Measurements from ENCODE around the gene TNNT1. TPM values are rescaled to one million over a fixed set of nuclear protein-coding genes. Genes with fewer than 3 reads are reported as not detected.
"Not testable (repeated sequence)": the region's sequence is repeated elsewhere in the genome, so short reads cannot be mapped to it uniquely, and the experiment has no call there.

Gene TNNT1
- total RNA-seq, 2 donors from 2014 or later = 22.9 to 66.7 TPM

DNA sequence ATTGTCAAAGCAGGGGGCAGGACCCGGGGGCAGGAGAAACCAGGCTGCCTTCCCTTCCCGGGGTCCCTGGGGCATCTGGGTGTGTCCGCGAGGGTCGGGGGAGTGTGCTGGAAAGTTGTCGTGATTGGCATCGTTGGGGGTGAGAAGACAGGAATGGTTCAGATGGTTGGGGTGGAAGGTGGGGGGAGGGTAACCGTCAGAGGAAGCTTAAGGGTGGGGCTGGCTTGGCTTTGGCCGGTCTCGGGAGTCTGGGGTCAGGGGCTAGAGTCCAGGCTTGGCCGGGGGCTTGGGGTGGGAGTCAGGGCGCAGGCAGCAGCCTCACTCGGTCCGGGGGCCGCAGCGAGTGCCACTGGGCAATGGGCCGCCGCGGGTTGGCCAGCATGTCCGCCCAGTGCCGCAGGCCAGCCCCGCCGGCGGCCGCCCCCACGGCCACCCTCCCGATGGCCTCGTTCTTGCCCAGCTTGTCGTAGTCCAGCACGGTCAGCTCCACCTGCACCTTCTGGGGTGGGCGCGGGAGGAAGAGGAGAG, 24.2 kb upstream of the TNNT1 start:
- Mint-ChIP-seq H3K4me3 (peak overlapping the region; percentile 55), H3K4me1 (no peaks in the 10 kb centered on the region), H3K9me3 (no peaks in the 10 kb centered on the region), H3K27ac (no peak overlapping the region), H3K36me3 (ENCODE audit: low read depth) (no peaks in the 10 kb centered on the region), H3K27me3 (ENCODE audit: insufficient read depth) (peaks cover 98% of the 10 kb centered on the region)
- no peaks in the 10 kb centered on the region for H3K9me3 ChIP-seq (ENCODE audit: control insufficient read depth, low read length)
- H3K9ac ChIP-seq (ENCODE audit: extremely low read depth, low read length, poor library complexity, severe bottlenecking) = no peak overlapping the region
- peak overlapping the region; percentile 81 for H3K4me3 ChIP-seq (ENCODE audit: low read length)
- no peaks in the 10 kb centered on the region for H3K4me1 ChIP-seq (ENCODE audit: control insufficient read depth, insufficient read depth, low read length)
- H3K36me3 ChIP-seq (ENCODE audit: control insufficient read depth, insufficient read depth, low read length) = no peaks in the 10 kb centered on the region
- peak; percentile 57 for DNase-seq
- peaks cover 74% of the 10 kb centered on the region for H3K27me3 ChIP-seq (ENCODE audit: control insufficient read depth, insufficient read depth, low read length, poor library complexity, severe bottlenecking)
- WGBS, 2 experiments (ENCODE audit: insufficient coverage in 1 of 2, insufficient read length in 1 of 2) = 3% methylated on average over 32 of the region's 32 CpGs; no CpG with 5 or more reads in 1 of the 2 experiments
- no peak overlapping the region for H3K27ac ChIP-seq (ENCODE audit: low read depth, low read length)
- TF ChIP-seq, protein P1, sequence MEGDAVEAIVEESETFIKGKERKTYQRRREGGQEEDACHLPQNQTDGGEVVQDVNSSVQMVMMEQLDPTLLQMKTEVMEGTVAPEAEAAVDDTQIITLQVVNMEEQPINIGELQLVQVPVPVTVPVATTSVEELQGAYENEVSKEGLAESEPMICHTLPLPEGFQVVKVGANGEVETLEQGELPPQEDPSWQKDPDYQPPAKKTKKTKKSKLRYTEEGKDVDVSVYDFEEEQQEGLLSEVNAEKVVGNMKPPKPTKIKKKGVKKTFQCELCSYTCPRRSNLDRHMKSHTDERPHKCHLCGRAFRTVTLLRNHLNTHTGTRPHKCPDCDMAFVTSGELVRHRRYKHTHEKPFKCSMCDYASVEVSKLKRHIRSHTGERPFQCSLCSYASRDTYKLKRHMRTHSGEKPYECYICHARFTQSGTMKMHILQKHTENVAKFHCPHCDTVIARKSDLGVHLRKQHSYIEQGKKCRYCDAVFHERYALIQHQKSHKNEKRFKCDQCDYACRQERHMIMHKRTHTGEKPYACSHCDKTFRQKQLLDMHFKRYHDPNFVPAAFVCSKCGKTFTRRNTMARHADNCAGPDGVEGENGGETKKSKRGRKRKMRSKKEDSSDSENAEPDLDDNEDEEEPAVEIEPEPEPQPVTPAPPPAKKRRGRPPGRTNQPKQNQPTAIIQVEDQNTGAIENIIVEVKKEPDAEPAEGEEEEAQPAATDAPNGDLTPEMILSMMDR (conservative IDR thresholded peaks at IDR 0.05) = no peak

DNA sequence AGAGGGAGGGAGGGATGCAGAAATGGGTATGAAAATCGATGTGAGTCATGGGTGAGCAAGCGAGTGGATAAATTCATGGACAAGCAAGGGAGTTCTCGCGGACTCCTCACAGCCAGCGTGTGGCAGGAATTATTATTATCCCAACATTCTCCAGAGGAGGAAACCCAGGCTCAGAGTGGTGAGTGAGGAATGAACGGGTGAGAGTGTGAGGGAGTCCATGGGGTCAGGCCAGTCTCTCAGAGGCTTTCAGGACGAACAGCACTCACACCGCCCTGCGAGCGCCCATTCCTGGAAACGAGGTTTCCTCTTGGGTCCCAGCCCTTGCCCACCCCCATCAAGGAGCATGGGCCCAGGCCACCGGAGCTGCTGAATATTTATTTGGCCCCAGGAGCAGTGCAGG, 23.7 kb upstream of the TNNT1 start:
- H3K36me3 ChIP-seq (ENCODE audit: control insufficient read depth, insufficient read depth, low read length) = no peaks in the 10 kb centered on the region
- H3K27ac Mint-ChIP-seq = no peak overlapping the region
- no peak overlapping the region for H3K9ac ChIP-seq (ENCODE audit: extremely low read depth, low read length, poor library complexity, severe bottlenecking)

DNA sequence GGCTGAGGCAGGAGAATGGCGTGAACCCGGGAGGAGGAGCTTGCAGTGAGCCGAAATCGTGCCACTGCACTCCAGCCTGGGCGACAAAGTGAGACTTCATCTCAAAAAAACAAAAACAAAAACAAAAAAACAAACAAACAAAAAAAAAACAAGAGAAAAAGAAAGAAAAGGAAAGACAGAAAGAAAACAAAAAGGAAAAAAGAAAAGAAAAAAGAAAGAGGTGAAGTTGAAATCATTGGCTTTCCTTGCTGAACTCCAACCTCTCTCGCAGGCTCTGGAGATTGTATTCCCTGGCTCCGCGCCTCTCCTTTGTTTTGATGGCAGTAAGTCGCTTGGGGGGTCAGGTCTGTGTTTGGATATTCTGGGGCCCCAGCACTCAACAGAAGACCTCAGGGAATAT, 23.3 kb upstream of the TNNT1 start:
- not testable (repeated sequence) for H3K36me3 Mint-ChIP-seq (ENCODE audit: low read depth); H3K4me3 ChIP-seq (ENCODE audit: low read length); H3K27ac ChIP-seq (ENCODE audit: low read depth, low read length); H3K36me3 ChIP-seq (ENCODE audit: control insufficient read depth, insufficient read depth, low read length); DNase-seq; H3K4me1 Mint-ChIP-seq; H3K9me3 Mint-ChIP-seq; H3K9ac ChIP-seq (ENCODE audit: extremely low read depth, low read length, poor library complexity, severe bottlenecking); H3K4me1 ChIP-seq (ENCODE audit: control insufficient read depth, insufficient read depth, low read length); H3K27ac Mint-ChIP-seq; H3K9me3 ChIP-seq (ENCODE audit: control insufficient read depth, low read length)
- WGBS, 2 experiments (ENCODE audit: insufficient coverage in 1 of 2, insufficient read length in 1 of 2) = 60 to 80% methylated on average over 1 to 6 of the region's 9 CpGs
- H3K27me3 ChIP-seq (ENCODE audit: control insufficient read depth, insufficient read depth, low read length, poor library complexity, severe bottlenecking) = peaks cover 71% of the 10 kb centered on the region
- peak overlapping the region; percentile 55 for H3K4me3 Mint-ChIP-seq
- H3K27me3 Mint-ChIP-seq (ENCODE audit: insufficient read depth) = peaks cover 94% of the 10 kb centered on the region

More for the DNA sequence above, 23.7 kb upstream of the TNNT1 start:
- no peaks in the 10 kb centered on the region for H3K4me1 Mint-ChIP-seq
- WGBS, 2 experiments (ENCODE audit: insufficient coverage in 1 of 2, insufficient read length in 1 of 2) = 21 to 46% methylated on average over 2 to 12 of the region's 12 CpGs
- H3K36me3 Mint-ChIP-seq (ENCODE audit: low read depth) = no peaks in the 10 kb centered on the region
- H3K4me3 Mint-ChIP-seq = peak overlapping the region; percentile 55
- H3K9me3 Mint-ChIP-seq = no peaks in the 10 kb centered on the region
- H3K27me3 Mint-ChIP-seq (ENCODE audit: insufficient read depth) = peaks cover 95% of the 10 kb centered on the region
- no peaks in the 10 kb centered on the region for H3K4me1 ChIP-seq (ENCODE audit: control insufficient read depth, insufficient read depth, low read length)
- DNase-seq = peak; percentile 55
- TF ChIP-seq, protein P1 (conservative IDR thresholded peaks at IDR 0.05) = no peak
- H3K27ac ChIP-seq (ENCODE audit: low read depth, low read length) = no peak overlapping the region
- peak overlapping the region; percentile 81 for H3K4me3 ChIP-seq (ENCODE audit: low read length)
- no peaks in the 10 kb centered on the region for H3K9me3 ChIP-seq (ENCODE audit: control insufficient read depth, low read length)
- H3K27me3 ChIP-seq (ENCODE audit: control insufficient read depth, insufficient read depth, low read length, poor library complexity, severe bottlenecking) = peaks cover 71% of the 10 kb centered on the region

DNA sequence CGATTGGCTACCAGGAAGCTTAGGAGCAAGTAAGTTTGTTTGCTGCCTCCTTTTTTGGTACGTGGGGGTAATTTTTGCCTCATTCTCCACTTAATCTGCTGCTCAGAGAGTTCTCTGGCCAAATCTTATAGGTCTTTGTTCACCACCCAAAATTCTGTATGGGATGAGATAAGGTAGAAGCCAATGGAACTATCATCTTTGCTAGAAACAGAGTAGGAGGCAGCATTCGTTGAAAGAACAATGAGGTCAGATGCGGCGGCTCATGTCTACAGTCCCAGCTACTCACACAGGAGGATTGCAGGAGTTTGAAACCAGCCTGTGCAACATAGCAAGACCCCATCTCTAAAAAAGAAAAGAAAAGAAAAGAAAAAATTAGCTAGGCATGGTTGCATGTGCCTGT, 22.4 kb upstream of the TNNT1 start:
- Histone ChIP-seq H3K4me3 (ENCODE audit: low read length) (no peak overlapping the region), H3K9ac (ENCODE audit: extremely low read depth, low read length, poor library complexity, severe bottlenecking) (no peak overlapping the region), H3K27ac (ENCODE audit: low read depth, low read length) (no peak overlapping the region), H3K36me3 (ENCODE audit: control insufficient read depth, insufficient read depth, low read length) (no peaks in the 10 kb centered on the region), H3K4me1 (ENCODE audit: control insufficient read depth, insufficient read depth, low read length) (no peaks in the 10 kb centered on the region), H3K27me3 (ENCODE audit: control insufficient read depth, insufficient read depth, low read length, poor library complexity, severe bottlenecking) (peaks cover 62% of the 10 kb centered on the region), H3K9me3 (ENCODE audit: control insufficient read depth, low read length) (no peaks in the 10 kb centered on the region)
- Mint-ChIP-seq H3K27me3 (ENCODE audit: insufficient read depth) (peaks cover 88% of the 10 kb centered on the region), H3K27ac (no peak overlapping the region), H3K9me3 (no peaks in the 10 kb centered on the region), H3K36me3 (ENCODE audit: low read depth) (no peaks in the 10 kb centered on the region), H3K4me3 (no peak overlapping the region), H3K4me1 (peaks cover 6% of the 10 kb centered on the region)
- TF ChIP-seq, protein P1 (conservative IDR thresholded peaks at IDR 0.05) = no peak
- WGBS, 2 experiments (ENCODE audit: insufficient coverage in 1 of 2, insufficient read length in 1 of 2) = 89 to 94% methylated on average over 5 of the region's 5 CpGs
- DNase-seq = no peak

All from endodermal cell (in vitro differentiated cells).